Muscle of back (tissue), 11 donors: ENCODE results near the gene IGSF21. TPM values are rescaled to one million over a fixed set of nuclear protein-coding genes. Genes with fewer than 3 reads are reported as not detected.

Experiments used
- DNase-seq, 3 donors: peaks; one replicate each; pipeline versions ENCODE4 v3.0.0 to v3.0.0-alpha.2; 2013
- polyA plus RNA-seq, 10 donors: library from polyadenylated mRNA; unstranded; fragments of 120-200 nt; gene quantifications; one replicate each; pipeline ENCODE4 v1.2.1, GENCODE V29; 2013; ENCODE audit not compliant: insufficient read length in 10 of 10

Gene IGSF21
- polyA plus RNA-seq, 10 donors, result 0.08 to 1.0 (median 0.31) TPM; not detected in 4

- DNase-seq, result no peak
Measured at GRCh38 chr1:18205319-18205718, 97.7 kb downstream of the IGSF21 start.

- DNase-seq, result no peak
Measured at GRCh38 chr1:18211764-18212163, 104.2 kb downstream of the IGSF21 start.

- DNase-seq, result peak in 2 of 3 donors; percentile 1 to 12
Measured at GRCh38 chr1:18217398-18218043, 109.9 kb downstream of the IGSF21 start.

GRCh38 chr1:18229625-18230024 lies 122.0 kb downstream of the IGSF21 start:
- DNase-seq, result no peak

- DNase-seq, result no peak
Measured at GRCh38 chr1:18230321-18230720, 122.7 kb downstream of the IGSF21 start.

- DNase-seq, result no peak
Measured at GRCh38 chr1:18230840-18231239, 123.2 kb downstream of the IGSF21 start.

GRCh38 chr1:18232052-18232451 lies 124.5 kb downstream of the IGSF21 start:
- no peak for DNase-seq

- no peak for DNase-seq
Measured at GRCh38 chr1:18233176-18233864, 125.7 kb downstream of the IGSF21 start.

- DNase-seq, result peak; percentile 2 to 13 (median 12)
Measured at GRCh38 chr1:18234790-18235242, 127.2 kb downstream of the IGSF21 start.

- DNase-seq, result no peak
Measured at GRCh38 chr1:18237371-18237770, 129.8 kb downstream of the IGSF21 start.

GRCh38 chr1:18238190-18238589 lies 130.6 kb downstream of the IGSF21 start:
- DNase-seq, result no peak

GRCh38 chr1:18239671-18240070 lies 132.1 kb downstream of the IGSF21 start:
- DNase-seq, result no peak

- no peak for DNase-seq
Measured at GRCh38 chr1:18240906-18241305, 133.3 kb downstream of the IGSF21 start.

GRCh38 chr1:18241891-18242290 lies 134.3 kb downstream of the IGSF21 start:
- DNase-seq, result no peak

- DNase-seq, result no peak
Measured at GRCh38 chr1:18243503-18244175, 136.0 kb downstream of the IGSF21 start.

- DNase-seq, result no peak
Measured at GRCh38 chr1:18244762-18245161, 137.2 kb downstream of the IGSF21 start.

- no peak for DNase-seq
Measured at GRCh38 chr1:18245647-18246046, 138.0 kb downstream of the IGSF21 start.

GRCh38 chr1:18246543-18246942 lies 138.9 kb downstream of the IGSF21 start:
- DNase-seq, result no peak

- DNase-seq, result no peak
Measured at GRCh38 chr1:18247151-18247550, 139.6 kb downstream of the IGSF21 start.

- DNase-seq, result no peak
Measured at GRCh38 chr1:18249631-18250030, 142.0 kb downstream of the IGSF21 start.

- DNase-seq, result no peak
Measured at GRCh38 chr1:18253093-18253492, 145.5 kb downstream of the IGSF21 start.

GRCh38 chr1:18256282-18257235 lies 149.0 kb downstream of the IGSF21 start:
- DNase-seq, result peak; percentile 30 to 73 (median 69)
